Kidney (tissue), 14 donors: ENCODE measurements around the gene LXN. TPM values are rescaled to one million over a fixed set of nuclear protein-coding genes. Genes with fewer than 3 reads are reported as not detected.

Experiments
- DNase-seq, 5 donors: peaks; one replicate each; pipeline ENCODE4 v3.0.0-alpha.2; 2013 to 2020
- FAIRE-seq: peaks from 2 replicates; lab custom pipeline; 2012; peaks lifted over from hg19 to GRCh38; lab: Jason Lieb, UNC
- H3K27ac ChIP-seq, 2 donors: one replicate each; pipeline ENCODE4 v1.7.0; 2013; ENCODE audit warnings: low read depth in 2 of 2, low read length in 2 of 2, inconsistent platforms in 1 of 2
- H3K27me3 ChIP-seq: one replicate; pipeline ENCODE4 v1.7.1; 2013; ENCODE audit warnings: low read length, inconsistent platforms; ENCODE audit not compliant: control insufficient read depth, insufficient read depth
- H3K36me3 ChIP-seq, 3 donors: one replicate each; pipeline versions ENCODE4 v1.7.0 to v1.7.1; 2013; ENCODE audit warnings: low read length in 3 of 3, control low read depth in 1 of 3, inconsistent platforms in 1 of 3; ENCODE audit not compliant: insufficient read depth in 3 of 3, control insufficient read depth in 2 of 3
- H3K4me1 ChIP-seq, 3 donors: one replicate each; pipeline versions ENCODE4 v1.7.0 to v1.7.1; 2013; ENCODE audit warnings: low read length in 3 of 3, inconsistent platforms in 1 of 3, low read depth in 1 of 3; ENCODE audit not compliant: control insufficient read depth in 2 of 3, insufficient read depth in 2 of 3
- H3K4me3 ChIP-seq, 3 donors: one replicate each; pipeline versions ENCODE4 v1.7.0 to v1.8.1; 2013; ENCODE audit warnings: low read length in 3 of 3, control low read depth in 1 of 3, inconsistent platforms in 1 of 3
- H3K9ac ChIP-seq, 3 donors: one replicate each; pipeline versions ENCODE4 v1.7.0 to v1.7.1; 2013; ENCODE audit warnings: low read length in 3 of 3, control low read depth in 1 of 3, inconsistent platforms in 1 of 3
- H3K9me3 ChIP-seq, 3 donors: one replicate each; pipeline versions ENCODE4 v1.7.0 to v1.7.1; 2013; ENCODE audit warnings: low read length in 3 of 3, control low read depth in 1 of 3, inconsistent platforms in 1 of 3; ENCODE audit not compliant: control insufficient read depth in 2 of 3, insufficient read depth in 1 of 3
- intact Hi-C: fragments of 100-400 bp; cut with DNase I; formaldehyde crosslinking; loops from one replicate; pipeline ENCODE4 v1.11.1; 2022
- polyA plus RNA-seq: library from polyadenylated mRNA; stranded (reverse); fragments of 350-450 nt; fragmentation: Illumina TruSeq; extraction: RNeasy Lipid Tissue Mini Kit (QIAGEN cat#74804); gene quantifications from one replicate; pipeline ENCODE4 v1.2.3, GENCODE V29; 2014; ENCODE audit warnings: low read depth, low replicate concordance; ENCODE audit not compliant: insufficient read depth
- total RNA-seq: library from RNA; stranded (reverse); fragmentation: NEBNext Ultra II Directional; extraction: Animal tissue kit (Norgen Biotek cat#: 25700); gene quantifications from one replicate; pipeline ENCODE4 v1.2.1, GENCODE V29; 2021
- TF ChIP-seq, protein P1 (sequence below): IDR thresholded peaks from 3 replicates; pipeline ENCODE4 v1.5.1; 2012; ENCODE audit warnings: mild to moderate bottlenecking, moderate library complexity, borderline replicate concordance; ENCODE audit not compliant: insufficient read depth; ENCODE audit errors: extremely low read depth
- donor health status: control.
- donor health status: control.
- donor health status: control.
- donor health status: control.
- donor health status: control.
- donor health status: DM: yes; HTN: yes; CAD: no.
- donor health status: Normal renal cell carcinoma (clear cell type).

LXN gene
- total and polyA plus RNA-seq, 2 donors from 2014 or later, result 20.6 to 21.6 TPM

DNA sequence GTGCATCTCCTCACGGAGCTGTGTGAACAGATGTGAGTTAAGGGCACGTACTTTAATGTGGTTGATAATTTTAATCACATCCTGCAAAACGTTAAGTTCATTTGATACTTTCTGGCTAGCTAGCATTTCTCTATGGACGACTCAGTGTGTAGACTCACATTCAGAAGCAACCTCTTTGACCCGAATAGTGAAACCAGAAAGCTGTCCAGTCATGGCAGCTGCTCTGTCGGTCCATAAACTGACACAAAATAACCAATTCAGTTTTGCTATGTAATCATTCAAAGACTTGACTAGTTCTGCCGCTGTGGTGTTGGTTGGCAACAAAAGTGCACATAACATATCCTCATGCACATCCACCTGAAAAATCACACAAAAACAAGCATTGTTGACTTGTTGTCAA is 31.8 kb downstream of the LXN start:
- no peak for FAIRE-seq
- no peaks in the 10 kb centered on the region for H3K36me3 ChIP-seq
- intact Hi-C loops, result no loop called here

DNA sequence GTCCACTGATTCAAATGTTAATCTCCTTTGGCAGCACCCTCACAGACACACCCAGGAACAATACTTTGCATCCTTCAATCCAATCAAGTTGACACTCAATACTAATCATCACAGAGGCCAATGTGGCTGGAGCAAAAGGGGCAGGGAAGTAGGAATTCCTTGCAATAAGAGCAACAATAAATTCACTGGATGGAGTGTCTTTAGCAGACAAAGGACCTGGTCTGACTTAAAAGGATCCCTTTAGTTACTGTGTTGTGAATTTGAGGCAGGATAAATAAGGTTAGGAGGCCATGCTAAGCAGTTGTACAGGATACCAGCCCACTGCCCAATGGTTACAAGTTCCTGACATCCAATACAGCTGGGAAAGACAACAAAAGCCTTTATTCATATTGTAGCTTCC is 40.5 kb downstream of the LXN start:
- FAIRE-seq (no peak), DNase-seq (no peak)
- Histone ChIP-seq H3K4me1 (no peaks in the 10 kb centered on the region), H3K27me3 (no peaks in the 10 kb centered on the region), H3K9ac (no peak overlapping the region), H3K36me3 (no peaks in the 10 kb centered on the region), H3K27ac (no peak overlapping the region), H3K4me3 (no peak overlapping the region), H3K9me3 (no peaks in the 10 kb centered on the region)
- TF ChIP-seq, protein P1, sequence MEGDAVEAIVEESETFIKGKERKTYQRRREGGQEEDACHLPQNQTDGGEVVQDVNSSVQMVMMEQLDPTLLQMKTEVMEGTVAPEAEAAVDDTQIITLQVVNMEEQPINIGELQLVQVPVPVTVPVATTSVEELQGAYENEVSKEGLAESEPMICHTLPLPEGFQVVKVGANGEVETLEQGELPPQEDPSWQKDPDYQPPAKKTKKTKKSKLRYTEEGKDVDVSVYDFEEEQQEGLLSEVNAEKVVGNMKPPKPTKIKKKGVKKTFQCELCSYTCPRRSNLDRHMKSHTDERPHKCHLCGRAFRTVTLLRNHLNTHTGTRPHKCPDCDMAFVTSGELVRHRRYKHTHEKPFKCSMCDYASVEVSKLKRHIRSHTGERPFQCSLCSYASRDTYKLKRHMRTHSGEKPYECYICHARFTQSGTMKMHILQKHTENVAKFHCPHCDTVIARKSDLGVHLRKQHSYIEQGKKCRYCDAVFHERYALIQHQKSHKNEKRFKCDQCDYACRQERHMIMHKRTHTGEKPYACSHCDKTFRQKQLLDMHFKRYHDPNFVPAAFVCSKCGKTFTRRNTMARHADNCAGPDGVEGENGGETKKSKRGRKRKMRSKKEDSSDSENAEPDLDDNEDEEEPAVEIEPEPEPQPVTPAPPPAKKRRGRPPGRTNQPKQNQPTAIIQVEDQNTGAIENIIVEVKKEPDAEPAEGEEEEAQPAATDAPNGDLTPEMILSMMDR, result no peak
- intact Hi-C loops, result no loop called here

More for the DNA sequence above, 31.8 kb downstream of the LXN start:
- Histone ChIP-seq H3K4me3 (no peak overlapping the region), H3K27me3 (no peaks in the 10 kb centered on the region), H3K4me1 (no peaks in the 10 kb centered on the region), H3K9me3 (no peaks in the 10 kb centered on the region), H3K27ac (no peak overlapping the region), H3K9ac (no peak overlapping the region)
- DNase-seq, result no peak
- TF ChIP-seq, protein P1, result no peak

DNA sequence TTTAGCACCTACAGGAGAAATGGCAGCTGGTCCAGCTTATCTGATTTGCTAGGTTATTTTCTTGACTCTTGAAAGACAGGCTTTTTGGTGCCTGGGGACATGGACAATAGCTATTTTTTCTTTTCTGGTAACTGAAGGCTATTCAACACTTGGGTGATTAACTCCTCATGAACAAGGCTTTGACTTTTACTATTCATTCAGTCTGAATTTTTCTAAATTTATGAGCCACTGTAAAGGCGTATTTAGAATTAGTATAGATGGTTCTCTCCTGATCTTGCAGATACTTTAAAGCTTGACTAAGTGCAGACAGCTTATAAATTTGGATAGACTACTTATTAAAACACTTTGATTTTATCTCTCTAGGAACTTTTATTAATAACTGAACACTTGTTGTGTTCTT is 46.6 kb downstream of the LXN start:
- no peaks in the 10 kb centered on the region for H3K9me3 ChIP-seq
- H3K27ac ChIP-seq, result no peak overlapping the region
- no peaks in the 10 kb centered on the region for H3K4me1 ChIP-seq
- FAIRE-seq, result no peak
- no peaks in the 10 kb centered on the region for H3K27me3 ChIP-seq
- intact Hi-C loops, result no loop called here
- no peaks in the 10 kb centered on the region for H3K36me3 ChIP-seq
- no peak overlapping the region for H3K9ac ChIP-seq
- H3K4me3 ChIP-seq, result no peak overlapping the region
- TF ChIP-seq, protein P1, result no peak
- DNase-seq, result peak in 1 of 5 donors; percentile 7
